ENCODE measurements around the gene NAP1L2.

NAP1L2 gene

GRCh38 chrX:73217621-73218020 lies 3.0 kb upstream of the NAP1L2 start:
- TF ChIP-seq CTCF (IDR thresholded peaks at IDR 0.05; ENCODE audit: insufficient read depth, low read length, poor library complexity, severe bottlenecking) (no peak), EZH2phosphoT487 (conservative IDR thresholded peaks at IDR 0.05; ENCODE audit: low read length) (no peak)
- Histone ChIP-seq H3K9me2 (replicated peaks; ENCODE audit: insufficient read depth, low read length) (no peaks in the 10 kb centered on the region), H3K9ac (ENCODE audit: low read length) (no peak overlapping the region), H3K4me2 (ENCODE audit: low read depth, low read length, poor library complexity, severe bottlenecking) (no peak overlapping the region), H3K27me3 (ENCODE audit: low read length) (no peaks in the 10 kb centered on the region), H3K36me3 (ENCODE audit: low read length) (no peaks in the 10 kb centered on the region), H3K79me2 (ENCODE audit: insufficient read depth, low read length) (no peaks in the 10 kb centered on the region), H3K4me3 (ENCODE audit: insufficient read depth, low read length, poor library complexity, severe bottlenecking) (no peak overlapping the region), H3K27ac (ENCODE audit: low read depth, low read length) (no peak overlapping the region), H2AFZ (ENCODE audit: low read depth, low read length, severe bottlenecking) (no peak overlapping the region), H3K9me3 (ENCODE audit: insufficient read depth, low read length) (no peaks in the 10 kb centered on the region), H4K20me1 (ENCODE audit: low read depth, low read length) (no peaks in the 10 kb centered on the region), H3F3A (ENCODE audit: insufficient read depth) (no peaks in the 10 kb centered on the region)

GRCh38 chrX:73215246-73215645 lies 595 bp upstream of the NAP1L2 start:
- H3K9me2 ChIP-seq (replicated peaks; ENCODE audit: insufficient read depth, low read length): no peaks in the 10 kb centered on the region
- TF ChIP-seq EZH2phosphoT487 (conservative IDR thresholded peaks at IDR 0.05; ENCODE audit: low read length) (no peak), CTCF (IDR thresholded peaks at IDR 0.05; ENCODE audit: insufficient read depth, low read length, poor library complexity, severe bottlenecking) (no peak)
- no peaks in the 10 kb centered on the region for H3K27me3 ChIP-seq (ENCODE audit: low read length)
- H3K4me3 ChIP-seq (ENCODE audit: insufficient read depth, low read length, poor library complexity, severe bottlenecking): no peak overlapping the region
- no peaks in the 10 kb centered on the region for H4K20me1 ChIP-seq (ENCODE audit: low read depth, low read length)
- H3F3A ChIP-seq (ENCODE audit: insufficient read depth): no peaks in the 10 kb centered on the region
- no peaks in the 10 kb centered on the region for H3K36me3 ChIP-seq (ENCODE audit: low read length)
- H3K27ac ChIP-seq (ENCODE audit: low read depth, low read length): no peak overlapping the region
- H2AFZ ChIP-seq (ENCODE audit: low read depth, low read length, severe bottlenecking): no peak overlapping the region
- no peak overlapping the region for H3K4me2 ChIP-seq (ENCODE audit: low read depth, low read length, poor library complexity, severe bottlenecking)
- no peaks in the 10 kb centered on the region for H3K79me2 ChIP-seq (ENCODE audit: insufficient read depth, low read length)
- H3K9me3 ChIP-seq (ENCODE audit: insufficient read depth, low read length): no peaks in the 10 kb centered on the region
- H3K9ac ChIP-seq (ENCODE audit: low read length): no peak overlapping the region

- Histone ChIP-seq H3K27me3 (ENCODE audit: low read length) (no peaks in the 10 kb centered on the region), H4K20me1 (ENCODE audit: low read depth, low read length) (no peaks in the 10 kb centered on the region), H3K9me3 (ENCODE audit: insufficient read depth, low read length) (no peaks in the 10 kb centered on the region), H3K36me3 (ENCODE audit: low read length) (no peaks in the 10 kb centered on the region), H3K4me3 (ENCODE audit: insufficient read depth, low read length, poor library complexity, severe bottlenecking) (no peak overlapping the region), H3K9me2 (replicated peaks; ENCODE audit: insufficient read depth, low read length) (no peaks in the 10 kb centered on the region), H3K27ac (ENCODE audit: low read depth, low read length) (no peak overlapping the region), H3K4me2 (ENCODE audit: low read depth, low read length, poor library complexity, severe bottlenecking) (no peak overlapping the region), H3F3A (ENCODE audit: insufficient read depth) (no peaks in the 10 kb centered on the region), H3K79me2 (ENCODE audit: insufficient read depth, low read length) (no peaks in the 10 kb centered on the region), H2AFZ (ENCODE audit: low read depth, low read length, severe bottlenecking) (no peak overlapping the region), H3K9ac (ENCODE audit: low read length) (no peak overlapping the region)
- no peak for TF ChIP-seq EZH2phosphoT487 (conservative IDR thresholded peaks at IDR 0.05; ENCODE audit: low read length)
Measured at GRCh38 chrX:73213734-73214425, 771 bp downstream of the NAP1L2 start.

GRCh38 chrX:73206366-73206765 lies 8.3 kb downstream of the NAP1L2 start:
- Histone ChIP-seq H3K79me2 (ENCODE audit: insufficient read depth, low read length) (no peaks in the 10 kb centered on the region), H3K9me3 (ENCODE audit: insufficient read depth, low read length) (no peaks in the 10 kb centered on the region), H3K9me2 (replicated peaks; ENCODE audit: insufficient read depth, low read length) (no peaks in the 10 kb centered on the region), H3K4me2 (ENCODE audit: low read depth, low read length, poor library complexity, severe bottlenecking) (no peak overlapping the region), H3K4me3 (ENCODE audit: insufficient read depth, low read length, poor library complexity, severe bottlenecking) (no peak overlapping the region), H4K20me1 (ENCODE audit: low read depth, low read length) (no peaks in the 10 kb centered on the region), H3K27me3 (ENCODE audit: low read length) (no peaks in the 10 kb centered on the region), H2AFZ (ENCODE audit: low read depth, low read length, severe bottlenecking) (no peak overlapping the region), H3K9ac (ENCODE audit: low read length) (no peak overlapping the region), H3K27ac (ENCODE audit: low read depth, low read length) (no peak overlapping the region), H3K36me3 (ENCODE audit: low read length) (no peaks in the 10 kb centered on the region), H3F3A (ENCODE audit: insufficient read depth) (no peaks in the 10 kb centered on the region)
- TF ChIP-seq CTCF (IDR thresholded peaks at IDR 0.05; ENCODE audit: insufficient read depth, low read length, poor library complexity, severe bottlenecking): no peak
- no peak for TF ChIP-seq EZH2phosphoT487 (conservative IDR thresholded peaks at IDR 0.05; ENCODE audit: low read length)
